SK-N-SH (cell line): ENCODE data around the gene ZNF837. TPM values are rescaled to one million over a fixed set of nuclear protein-coding genes. Genes with fewer than 3 reads are reported as not detected.

Source experiments
- CTCF ChIA-PET: fragments of 300-600, 350-600 bp; formaldehyde crosslinking; extraction: SDS; loops from one replicate; lab custom pipeline; 2021; lab: Yijun Ruan, JAX
- POLR2A ChIA-PET: fragments of 350-600 bp; sonication (Branson Sonifier 250); formaldehyde crosslinking; extraction: SDS; loops from one replicate; lab custom pipeline; 2020; ENCODE audit warnings: antibody characterized with exemption, inconsistent platforms; lab: Yijun Ruan, JAX
- DNase-seq: peaks from one replicate; pipeline ENCODE4 v3.0.0; 2012
- H2AFZ ChIP-seq: fragments of 200-600 bp; sonication (generic); 2 replicates; pipeline ENCODE4 v1.8.1; 2016; ENCODE audit warnings: antibody characterized with exemption, mild to moderate bottlenecking, low read depth
- H3F3A ChIP-seq: fragments of 200-600 bp; sonication (generic); replicated peaks from 2 replicates; pipeline ENCODE3; 2016; ENCODE audit warnings: antibody characterized with exemption, mild to moderate bottlenecking; ENCODE audit not compliant: insufficient read depth
- H3K27ac ChIP-seq, 2 experiments: fragments of 200-500 bp in 1 of 2; fragments of 200-600 bp in 1 of 2; sonication (Bioruptor generic) in 1 of 2; sonication (generic), shearing (Covaris generic) in 1 of 2; 2 replicates each; pipeline versions ENCODE4 v1.5.1 to v1.6.1; 2014 to 2016; ENCODE audit warnings: low read depth in 2 of 2, inconsistent platforms in 1 of 2, low read length in 1 of 2, mild to moderate bottlenecking in 1 of 2, mixed read lengths in 1 of 2
- H3K27me3 ChIP-seq: fragments of 200-600 bp; sonication (generic), shearing (Covaris generic); 2 replicates; pipeline ENCODE4 v1.6.1; 2016; ENCODE audit warnings: mixed run types; ENCODE audit not compliant: insufficient read depth
- H3K36me3 ChIP-seq, 2 experiments: fragments of 200-500 bp in 1 of 2; fragments of 200-600 bp in 1 of 2; sonication (Bioruptor generic) in 1 of 2; sonication (generic) in 1 of 2; replicated peaks in 1 of 2; 2 replicates each; pipeline versions ENCODE3 to v1.5.1; 2014 to 2016; ENCODE audit warnings: low read length in 1 of 2, mild to moderate bottlenecking in 1 of 2; ENCODE audit not compliant: insufficient read depth in 2 of 2, control insufficient read depth in 1 of 2
- H3K4me1 ChIP-seq, 2 experiments: fragments of 200-500 bp in 1 of 2; fragments of 200-600 bp in 1 of 2; sonication (Bioruptor generic) in 1 of 2; sonication (generic), shearing (Covaris generic) in 1 of 2; 2 replicates each; pipeline versions ENCODE4 v1.5.1 to v1.6.1; 2014 to 2016; ENCODE audit warnings: low read depth in 1 of 2, low read length in 1 of 2, mixed run types in 1 of 2; ENCODE audit not compliant: insufficient read depth in 2 of 2, control insufficient read depth in 1 of 2
- H3K4me2 ChIP-seq: fragments of 200-600 bp; sonication (generic), shearing (Covaris generic); 2 replicates; pipeline ENCODE4 v1.6.1; 2017; ENCODE audit warnings: mixed run types
- H3K4me3 ChIP-seq, 2 experiments: fragments of 200-500 bp in 1 of 2; fragments of 200-600 bp in 1 of 2; sonication (Bioruptor generic) in 1 of 2; sonication (generic), shearing (Covaris generic) in 1 of 2; 2 replicates each; pipeline versions ENCODE4 v1.5.1 to v1.8.1; 2014 to 2016; ENCODE audit warnings: low read depth in 2 of 2, inconsistent platforms in 1 of 2, low read length in 1 of 2, mild to moderate bottlenecking in 1 of 2, mixed read lengths in 1 of 2, moderate library complexity in 1 of 2
- H3K79me2 ChIP-seq: fragments of 200-600 bp; sonication (generic); 2 replicates; pipeline ENCODE4 v1.8.1; 2017; ENCODE audit warnings: mild to moderate bottlenecking; ENCODE audit not compliant: insufficient read depth
- H3K9ac ChIP-seq: fragments of 200-600 bp; sonication (generic); 2 replicates; pipeline ENCODE4 v1.6.1; 2017; ENCODE audit warnings: mixed run types
- H3K9me2 ChIP-seq: fragments of 200-600 bp; sonication (generic); 2 replicates; pipeline ENCODE4 v1.6.1; 2017; ENCODE audit warnings: mixed run types
- H3K9me3 ChIP-seq: fragments of 200-600 bp; sonication (generic); 2 replicates; pipeline ENCODE4 v1.6.1; 2017; ENCODE audit warnings: mixed run types, mild to moderate bottlenecking, moderate library complexity
- H4K20me1 ChIP-seq: fragments of 200-600 bp; sonication (generic); 2 replicates; pipeline ENCODE4 v1.6.1; 2017; ENCODE audit warnings: mild to moderate bottlenecking, mixed run types; ENCODE audit not compliant: insufficient read depth
- GABPA ChIP-seq: IDR thresholded peaks from 2 replicates; pipeline ENCODE4 v1.4.0; 2012; ENCODE audit warnings: low read depth, mild to moderate bottlenecking
- MXI1 ChIP-seq: IDR thresholded peaks from 2 replicates; pipeline ENCODE4 v1.6.1; 2012; ENCODE audit warnings: mild to moderate bottlenecking, low read depth, low read length, improper control_type of control experiment
- POLR2AphosphoS5 ChIP-seq: IDR thresholded peaks from 2 replicates; pipeline ENCODE4 v1.6.1; 2012; ENCODE audit warnings: low read depth, low read length
- RAD21 ChIP-seq: IDR thresholded peaks from 2 replicates; pipeline ENCODE4 v1.6.1; 2012; ENCODE audit warnings: mild to moderate bottlenecking, low read length
- SIN3A ChIP-seq: IDR thresholded peaks from 2 replicates; pipeline ENCODE4 v1.6.1; 2012; ENCODE audit warnings: low read depth, mild to moderate bottlenecking, low read length, moderate library complexity, borderline replicate concordance
- SMC3 ChIP-seq: IDR thresholded peaks from 2 replicates; pipeline ENCODE4 v1.6.1; 2012; ENCODE audit warnings: low read depth, low read length, improper control_type of control experiment
- TAF1 ChIP-seq: IDR thresholded peaks from 2 replicates; pipeline ENCODE4 v1.6.1; 2012; ENCODE audit warnings: low read depth, mild to moderate bottlenecking, low read length, moderate library complexity, borderline replicate concordance
- WGBS: methylation state at CpG from one replicate; pipeline ENCODE4 v1.1.6; 2017; ENCODE audit warnings: low lambda C conversion rate; 5-methylcytosine and 5-hydroxymethylcytosine counted together
- polyA plus RNA-seq, 3 experiments: library from polyadenylated mRNA; depleted of rRNA; stranded (reverse); fragments of >200 nt; gene quantifications; 2 replicates each; pipeline ENCODE4 v1.2.3, GENCODE V29; 2012
- TF ChIP-seq, protein P1 (sequence below): IDR thresholded peaks from 2 replicates; pipeline ENCODE4; 2012
- TF ChIP-seq, protein P2 (sequence below): fragments of 150-350 bp; IDR thresholded peaks from 2 replicates; pipeline ENCODE4 v1.6.1; 2016; ENCODE audit warnings: mild to moderate bottlenecking, low read depth, low read length
- TF ChIP-seq, protein P3 (sequence below): fragments of 150-350 bp; IDR thresholded peaks from 2 replicates; pipeline ENCODE4 v1.6.1; 2017; ENCODE audit warnings: antibody characterized with exemption, low read length, low read depth, borderline replicate concordance
- TF ChIP-seq, protein P4 (sequence below): IDR thresholded peaks from 2 replicates; pipeline ENCODE4 v1.4.0; 2012; ENCODE audit warnings: low read depth, borderline replicate concordance
- TF ChIP-seq, protein P5 (sequence below): fragments of 200-600 bp; sonication (generic); IDR thresholded peaks from 2 replicates; pipeline ENCODE4 v1.6.1; 2017; ENCODE audit warnings: antibody characterized with exemption, mild to moderate bottlenecking, moderate library complexity

The ZNF837 gene
- polyA plus RNA-seq, 1 of the 3 experiments (the other 2 are of a cell fraction), result 1.6 TPM

DNA sequence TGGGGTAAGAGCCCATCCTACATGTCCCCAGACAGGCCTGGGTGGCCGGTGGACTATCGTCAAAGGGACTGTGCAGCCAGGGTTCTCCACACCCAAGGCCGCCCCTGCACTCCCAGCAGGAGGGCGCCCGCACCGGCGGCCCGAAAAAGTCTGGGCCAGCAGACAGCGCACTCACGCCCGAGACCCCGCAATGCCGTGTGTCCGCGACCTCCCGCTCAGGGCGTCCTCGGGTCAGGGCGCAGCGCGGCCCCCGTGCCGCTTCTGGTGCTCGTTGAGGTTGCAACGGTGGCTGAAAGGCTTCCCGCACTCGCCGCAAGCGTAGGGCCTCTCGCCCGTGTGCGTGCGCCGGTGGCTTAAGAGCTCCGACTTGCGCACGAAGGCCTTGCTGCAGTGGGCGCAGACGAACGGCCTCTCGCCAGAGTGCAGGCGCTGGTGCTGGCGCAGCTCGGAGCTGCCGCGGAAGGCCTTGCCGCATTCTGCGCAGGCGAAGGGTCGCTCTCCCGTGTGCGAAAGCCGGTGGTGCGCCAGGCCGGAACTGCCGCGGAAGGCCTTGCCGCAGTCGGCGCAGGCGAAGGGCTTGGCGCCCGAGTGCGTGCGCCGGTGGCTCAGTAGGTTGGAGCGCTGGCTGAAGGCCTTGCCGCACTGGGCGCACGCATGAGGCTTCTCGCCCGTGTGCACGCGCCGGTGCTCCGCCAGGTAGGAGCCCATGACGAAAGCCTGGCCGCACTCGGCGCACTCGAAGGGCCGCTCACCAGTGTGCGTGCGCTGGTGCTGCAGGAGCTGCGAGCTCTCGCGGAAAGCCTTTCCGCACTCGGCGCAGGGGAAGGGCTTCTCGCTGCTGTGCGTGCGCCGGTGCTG is 24.7 kb downstream of the ZNF837 start:
- no peak overlapping the region for H3K9ac ChIP-seq
- H4K20me1 ChIP-seq, result no peaks in the 10 kb centered on the region
- H3K27me3 ChIP-seq, result no peaks in the 10 kb centered on the region
- peaks cover under 1% of the 10 kb centered on the region; the same call in 1 of the 2 replicates for H3K79me2 ChIP-seq
- H3K9me3 ChIP-seq, result no peaks in the 10 kb centered on the region
- H3K9me2 ChIP-seq, result no peaks in the 10 kb centered on the region
- no peak for DNase-seq
- ChIA-PET POLR2A (no interaction called here), CTCF (no interaction called here)
- H3F3A ChIP-seq, result peaks cover 6% of the 10 kb centered on the region
- H3K4me1 ChIP-seq, result peaks cover 0 to 2% of the 10 kb centered on the region in 2 experiments; a peak in 2 of 4 replicates
- no peak overlapping the region for H3K27ac ChIP-seq
- H3K4me3 ChIP-seq, result no peak overlapping the region
- no peak overlapping the region for H3K4me2 ChIP-seq
- no peak overlapping the region for H2AFZ ChIP-seq
- no peaks in the 10 kb centered on the region for H3K36me3 ChIP-seq
- TF ChIP-seq, protein P1, sequence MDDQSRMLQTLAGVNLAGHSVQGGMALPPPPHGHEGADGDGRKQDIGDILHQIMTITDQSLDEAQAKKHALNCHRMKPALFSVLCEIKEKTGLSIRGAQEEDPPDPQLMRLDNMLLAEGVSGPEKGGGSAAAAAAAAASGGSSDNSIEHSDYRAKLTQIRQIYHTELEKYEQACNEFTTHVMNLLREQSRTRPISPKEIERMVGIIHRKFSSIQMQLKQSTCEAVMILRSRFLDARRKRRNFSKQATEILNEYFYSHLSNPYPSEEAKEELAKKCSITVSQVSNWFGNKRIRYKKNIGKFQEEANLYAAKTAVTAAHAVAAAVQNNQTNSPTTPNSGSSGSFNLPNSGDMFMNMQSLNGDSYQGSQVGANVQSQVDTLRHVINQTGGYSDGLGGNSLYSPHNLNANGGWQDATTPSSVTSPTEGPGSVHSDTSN, result no peak
- TF ChIP-seq, protein P2, sequence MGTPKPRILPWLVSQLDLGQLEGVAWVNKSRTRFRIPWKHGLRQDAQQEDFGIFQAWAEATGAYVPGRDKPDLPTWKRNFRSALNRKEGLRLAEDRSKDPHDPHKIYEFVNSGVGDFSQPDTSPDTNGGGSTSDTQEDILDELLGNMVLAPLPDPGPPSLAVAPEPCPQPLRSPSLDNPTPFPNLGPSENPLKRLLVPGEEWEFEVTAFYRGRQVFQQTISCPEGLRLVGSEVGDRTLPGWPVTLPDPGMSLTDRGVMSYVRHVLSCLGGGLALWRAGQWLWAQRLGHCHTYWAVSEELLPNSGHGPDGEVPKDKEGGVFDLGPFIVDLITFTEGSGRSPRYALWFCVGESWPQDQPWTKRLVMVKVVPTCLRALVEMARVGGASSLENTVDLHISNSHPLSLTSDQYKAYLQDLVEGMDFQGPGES, result no peak
- TF ChIP-seq SIN3A (no peak), RAD21 (no peak), POLR2AphosphoS5 (no peak), TAF1 (no peak), MXI1 (no peak), GABPA (no peak), SMC3 (no peak)
- TF ChIP-seq, protein P3, sequence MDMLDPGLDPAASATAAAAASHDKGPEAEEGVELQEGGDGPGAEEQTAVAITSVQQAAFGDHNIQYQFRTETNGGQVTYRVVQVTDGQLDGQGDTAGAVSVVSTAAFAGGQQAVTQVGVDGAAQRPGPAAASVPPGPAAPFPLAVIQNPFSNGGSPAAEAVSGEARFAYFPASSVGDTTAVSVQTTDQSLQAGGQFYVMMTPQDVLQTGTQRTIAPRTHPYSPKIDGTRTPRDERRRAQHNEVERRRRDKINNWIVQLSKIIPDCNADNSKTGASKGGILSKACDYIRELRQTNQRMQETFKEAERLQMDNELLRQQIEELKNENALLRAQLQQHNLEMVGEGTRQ, result no peak
- TF ChIP-seq, protein P4, sequence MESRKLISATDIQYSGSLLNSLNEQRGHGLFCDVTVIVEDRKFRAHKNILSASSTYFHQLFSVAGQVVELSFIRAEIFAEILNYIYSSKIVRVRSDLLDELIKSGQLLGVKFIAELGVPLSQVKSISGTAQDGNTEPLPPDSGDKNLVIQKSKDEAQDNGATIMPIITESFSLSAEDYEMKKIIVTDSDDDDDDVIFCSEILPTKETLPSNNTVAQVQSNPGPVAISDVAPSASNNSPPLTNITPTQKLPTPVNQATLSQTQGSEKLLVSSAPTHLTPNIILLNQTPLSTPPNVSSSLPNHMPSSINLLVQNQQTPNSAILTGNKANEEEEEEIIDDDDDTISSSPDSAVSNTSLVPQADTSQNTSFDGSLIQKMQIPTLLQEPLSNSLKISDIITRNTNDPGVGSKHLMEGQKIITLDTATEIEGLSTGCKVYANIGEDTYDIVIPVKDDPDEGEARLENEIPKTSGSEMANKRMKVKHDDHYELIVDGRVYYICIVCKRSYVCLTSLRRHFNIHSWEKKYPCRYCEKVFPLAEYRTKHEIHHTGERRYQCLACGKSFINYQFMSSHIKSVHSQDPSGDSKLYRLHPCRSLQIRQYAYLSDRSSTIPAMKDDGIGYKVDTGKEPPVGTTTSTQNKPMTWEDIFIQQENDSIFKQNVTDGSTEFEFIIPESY, result no peak
- TF ChIP-seq, protein P5, sequence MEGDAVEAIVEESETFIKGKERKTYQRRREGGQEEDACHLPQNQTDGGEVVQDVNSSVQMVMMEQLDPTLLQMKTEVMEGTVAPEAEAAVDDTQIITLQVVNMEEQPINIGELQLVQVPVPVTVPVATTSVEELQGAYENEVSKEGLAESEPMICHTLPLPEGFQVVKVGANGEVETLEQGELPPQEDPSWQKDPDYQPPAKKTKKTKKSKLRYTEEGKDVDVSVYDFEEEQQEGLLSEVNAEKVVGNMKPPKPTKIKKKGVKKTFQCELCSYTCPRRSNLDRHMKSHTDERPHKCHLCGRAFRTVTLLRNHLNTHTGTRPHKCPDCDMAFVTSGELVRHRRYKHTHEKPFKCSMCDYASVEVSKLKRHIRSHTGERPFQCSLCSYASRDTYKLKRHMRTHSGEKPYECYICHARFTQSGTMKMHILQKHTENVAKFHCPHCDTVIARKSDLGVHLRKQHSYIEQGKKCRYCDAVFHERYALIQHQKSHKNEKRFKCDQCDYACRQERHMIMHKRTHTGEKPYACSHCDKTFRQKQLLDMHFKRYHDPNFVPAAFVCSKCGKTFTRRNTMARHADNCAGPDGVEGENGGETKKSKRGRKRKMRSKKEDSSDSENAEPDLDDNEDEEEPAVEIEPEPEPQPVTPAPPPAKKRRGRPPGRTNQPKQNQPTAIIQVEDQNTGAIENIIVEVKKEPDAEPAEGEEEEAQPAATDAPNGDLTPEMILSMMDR, result no peak
- WGBS, result 96% methylated on average over 50 of the region's 94 CpGs
